Measurements from ENCODE around the gene TLR8.
A peak's percentile ranks its signal among the peaks of the same experiment; 100 is the strongest.

The TLR8 gene

DNA sequence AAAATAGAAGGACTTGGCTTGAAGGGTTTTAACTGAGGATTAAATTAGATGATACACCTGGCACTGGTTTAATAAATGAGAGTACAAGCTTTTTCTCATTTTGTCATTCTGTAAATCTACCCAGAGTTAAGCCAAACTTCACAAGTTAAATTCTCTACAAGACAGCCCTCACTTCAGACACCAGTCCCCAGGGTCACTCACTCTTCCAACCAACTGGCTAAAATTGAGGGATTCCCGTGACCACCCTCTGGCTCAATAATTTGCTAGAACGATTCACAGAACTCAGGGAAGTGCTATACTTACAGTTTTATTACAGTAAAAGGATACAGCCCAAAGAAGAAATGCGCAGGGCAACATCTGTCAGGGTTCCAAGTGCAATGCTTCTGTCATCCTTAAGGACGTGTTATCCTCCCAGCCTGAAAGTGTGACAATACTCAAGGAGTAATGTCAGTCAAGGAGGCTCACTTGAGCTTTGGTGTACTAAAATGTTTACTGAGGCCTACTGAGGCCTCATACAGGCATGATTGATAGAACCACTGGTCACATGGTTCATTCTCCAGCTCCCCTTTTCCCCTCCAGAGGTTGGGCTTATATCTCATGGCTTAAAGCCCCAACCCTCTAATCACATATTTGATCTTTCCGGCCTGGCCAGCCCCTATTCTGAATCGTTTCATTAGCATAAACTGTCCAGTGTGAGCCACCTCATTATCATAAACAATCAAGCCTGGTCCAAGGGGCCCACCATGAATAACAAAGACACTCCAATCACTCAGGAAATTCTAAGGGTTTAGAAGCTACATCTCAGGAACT is 58.9 kb downstream of the TLR8 start:
- Mint-ChIP-seq H3K9me3 (no peaks in the 10 kb centered on the region), H3K27me3 (no peaks in the 10 kb centered on the region), H3K36me3 (no peaks in the 10 kb centered on the region), H3K27ac (peak overlapping the region; percentile 47), H3K4me3 (no peak overlapping the region), H3K4me1 (peaks cover 64% of the 10 kb centered on the region)

DNA sequence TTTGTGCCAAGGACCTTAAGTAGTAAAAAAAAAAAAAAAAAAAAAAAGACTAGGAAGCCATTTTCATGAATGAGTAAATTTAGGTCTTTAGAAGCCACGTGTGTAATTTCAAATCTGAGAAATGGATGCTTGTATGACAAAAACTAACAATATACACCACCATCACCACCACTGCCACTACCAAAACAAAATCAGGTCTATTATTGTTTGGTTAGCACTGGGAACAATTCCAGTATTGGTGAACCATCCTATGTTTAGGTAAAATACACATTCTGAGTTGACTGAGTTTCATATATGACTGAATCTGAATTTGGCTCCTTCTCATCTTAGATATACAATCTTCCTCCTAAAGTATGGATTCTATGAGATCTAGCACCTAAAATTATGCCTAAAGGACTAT is 59.7 kb downstream of the TLR8 start:
- H3K27ac Mint-ChIP-seq, result peak overlapping the region; percentile 87
- no peaks in the 10 kb centered on the region for H3K36me3 Mint-ChIP-seq

DNA sequence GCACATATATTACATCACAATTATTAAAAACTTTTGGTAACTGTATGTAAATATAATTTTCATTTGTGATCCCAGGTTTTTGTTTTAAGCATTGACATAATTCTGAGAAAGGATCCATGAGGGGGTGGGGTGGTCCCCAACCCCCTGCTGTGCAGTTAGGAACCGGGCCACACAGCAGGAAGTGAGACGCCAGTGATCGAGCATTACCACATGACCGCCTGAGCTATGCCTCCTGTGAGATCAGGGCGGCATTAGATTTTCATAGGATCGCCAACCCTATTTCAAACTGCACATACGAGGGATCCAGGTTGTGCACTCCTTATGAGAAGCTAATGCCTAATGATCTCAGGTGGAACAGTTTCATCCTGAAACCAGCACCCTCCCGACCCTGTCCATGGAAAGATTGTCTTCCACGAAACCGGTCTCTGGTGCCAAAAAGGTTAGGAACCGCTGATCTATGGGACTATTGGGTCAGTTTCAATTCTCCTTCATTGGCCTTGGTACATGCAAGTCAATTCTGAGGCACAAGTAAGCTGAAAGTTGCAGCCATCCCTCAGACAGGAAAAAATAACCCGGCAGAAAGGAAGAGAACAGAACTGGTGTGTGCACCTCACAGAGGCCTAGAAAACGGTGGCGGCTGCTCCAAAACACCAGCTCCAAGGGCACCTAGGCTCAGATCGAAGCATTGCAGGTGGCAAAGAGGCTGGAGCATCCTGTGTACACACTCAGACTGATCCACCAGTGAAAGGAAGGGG is 61.5 kb downstream of the TLR8 start:
- Mint-ChIP-seq H3K27ac (peak overlapping the region; percentile 97), H3K9me3 (no peaks in the 10 kb centered on the region), H3K4me1 (peaks cover 60% of the 10 kb centered on the region), H3K27me3 (no peaks in the 10 kb centered on the region), H3K4me3 (peak overlapping the region; percentile 79), H3K36me3 (no peaks in the 10 kb centered on the region)

More for the DNA sequence above, 59.7 kb downstream of the TLR8 start:
- no peaks in the 10 kb centered on the region for H3K9me3 Mint-ChIP-seq
- no peaks in the 10 kb centered on the region for H3K27me3 Mint-ChIP-seq
- H3K4me1 Mint-ChIP-seq, result peaks cover 64% of the 10 kb centered on the region
- H3K4me3 Mint-ChIP-seq, result no peak overlapping the region

DNA sequence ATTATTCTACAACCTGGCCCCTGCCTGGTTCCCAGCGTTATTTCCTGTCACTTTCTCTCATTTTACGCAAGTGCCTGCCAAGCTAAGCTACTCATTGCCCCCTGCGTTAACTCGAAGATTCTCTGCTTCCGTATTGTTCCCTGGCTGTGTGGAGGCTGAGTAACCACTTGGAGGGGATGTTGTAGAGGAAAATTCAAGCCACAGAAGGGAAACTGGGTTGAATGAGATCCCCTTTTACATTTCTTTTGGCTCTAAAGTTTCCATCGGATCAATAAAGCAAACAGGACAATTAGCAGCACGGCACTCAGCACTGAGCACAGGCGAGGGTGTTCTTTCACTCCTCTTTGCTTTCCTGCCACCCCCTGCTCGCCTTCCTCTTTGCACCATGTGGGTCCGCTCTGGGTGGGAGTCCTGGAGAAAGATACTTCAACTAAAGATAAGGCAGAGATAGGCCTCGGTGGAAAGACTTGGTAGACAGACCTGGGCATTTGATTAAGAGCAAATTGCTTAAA is 64.3 kb downstream of the TLR8 start:
- peaks cover 53% of the 10 kb centered on the region for H3K4me1 Mint-ChIP-seq
- peak overlapping the region; percentile 91 for H3K4me3 Mint-ChIP-seq
- no peaks in the 10 kb centered on the region for H3K9me3 Mint-ChIP-seq
- H3K27ac Mint-ChIP-seq, result peak overlapping the region; percentile 99
- peaks cover 2% of the 10 kb centered on the region for H3K36me3 Mint-ChIP-seq
- H3K27me3 Mint-ChIP-seq, result no peaks in the 10 kb centered on the region

DNA sequence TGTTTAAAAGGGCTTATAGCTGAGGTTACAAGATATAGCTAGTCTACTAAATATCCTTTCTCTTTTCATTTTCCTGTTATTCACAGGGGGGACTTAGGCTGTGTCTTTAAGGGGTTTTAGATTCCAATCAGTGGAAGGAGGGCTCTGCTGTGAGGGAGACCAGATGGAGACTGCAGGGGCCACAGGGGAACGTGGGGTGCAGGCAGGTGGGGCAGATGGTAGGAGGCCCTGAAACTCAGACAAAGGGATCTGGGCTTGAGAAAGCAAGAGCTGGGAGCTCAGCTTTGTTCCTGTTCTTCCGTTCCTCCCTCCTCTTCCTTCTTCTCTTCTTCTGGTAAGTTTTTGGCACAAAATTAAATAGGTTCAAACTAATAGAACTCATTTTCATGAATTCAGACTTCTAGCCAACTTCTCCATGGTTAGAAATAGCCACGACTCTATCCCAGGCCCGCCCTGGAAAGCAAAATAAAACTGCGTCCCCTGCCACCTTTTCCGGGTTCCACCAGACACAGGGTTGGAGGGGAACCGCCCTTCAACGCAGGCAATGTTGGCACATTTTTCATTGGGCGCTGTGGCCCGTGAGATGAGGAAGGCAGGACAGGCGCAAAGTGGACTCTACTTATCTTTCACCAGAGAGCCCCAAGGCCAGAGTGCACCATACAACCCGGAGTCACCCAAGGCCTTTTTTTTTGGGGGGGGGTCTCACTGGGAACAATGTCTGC is 65.0 kb downstream of the TLR8 start:
- no peaks in the 10 kb centered on the region for H3K9me3 Mint-ChIP-seq
- peak overlapping the region; percentile 91 for H3K4me3 Mint-ChIP-seq
- no peaks in the 10 kb centered on the region for H3K27me3 Mint-ChIP-seq
- peaks cover 46% of the 10 kb centered on the region for H3K4me1 Mint-ChIP-seq
- peak overlapping the region; percentile 99 for H3K27ac Mint-ChIP-seq
- peaks cover 5% of the 10 kb centered on the region for H3K36me3 Mint-ChIP-seq

DNA sequence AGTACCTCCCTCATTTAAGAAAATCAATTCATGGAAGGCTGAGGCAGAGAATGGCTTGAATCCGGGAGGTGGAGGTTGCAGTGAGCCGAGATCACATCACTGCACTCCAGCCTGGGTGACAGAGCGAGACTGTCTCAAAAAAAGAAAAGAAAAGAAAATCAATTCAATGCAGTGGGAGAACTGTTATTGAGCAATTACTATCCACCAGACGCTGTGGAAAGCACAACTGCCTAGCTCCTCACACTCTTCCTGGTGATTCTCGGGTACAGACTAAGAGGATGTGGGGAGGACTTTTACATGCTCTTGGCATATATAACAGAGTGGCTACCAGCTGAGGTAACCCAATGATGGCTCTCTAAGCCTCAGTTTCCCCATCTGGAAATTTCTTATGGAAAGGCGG is 65.8 kb downstream of the TLR8 start:
- peak overlapping the region; percentile 91 for H3K4me3 Mint-ChIP-seq
- peaks cover 11% of the 10 kb centered on the region for H3K36me3 Mint-ChIP-seq
- no peaks in the 10 kb centered on the region for H3K9me3 Mint-ChIP-seq
- peak overlapping the region; percentile 99 for H3K27ac Mint-ChIP-seq
- H3K4me1 Mint-ChIP-seq, result peaks cover 41% of the 10 kb centered on the region
- no peaks in the 10 kb centered on the region for H3K27me3 Mint-ChIP-seq

Measured in activated naive CD4-positive, alpha-beta T cell treated with anti-CD3 and anti-CD28 coated beads, Interleukin-2, amount 50 U/mL, for 24 hours (primary cell).